ENCODE measurements around the gene IRAK4. TPM values are rescaled to one million over a fixed set of nuclear protein-coding genes. Genes with fewer than 3 reads are reported as not detected.

Gene IRAK4
- total RNA-seq, 2 experiments from 2014 or later = 17.3 to 28.9 TPM

GRCh38 chr12:43835264-43835655, 76.5 kb downstream of the IRAK4 start:
- Histone ChIP-seq H2AFZ (ENCODE audit: low read length) (peak overlapping the region; percentile 97), H3K36me3 (ENCODE audit: insufficient read depth, low read length) (no peaks in the 10 kb centered on the region), H3K79me2 (ENCODE audit: insufficient read depth, low read depth, low read length) (no peaks in the 10 kb centered on the region), H3K4me2 (ENCODE audit: low read length) (peak overlapping the region; percentile 74), H3K4me1 (ENCODE audit: insufficient read depth, low read length, poor library complexity, severe bottlenecking) (peaks cover 14% of the 10 kb centered on the region), H3K27ac (ENCODE audit: low read depth, low read length, poor library complexity, severe bottlenecking) (no peak overlapping the region), H3K9me3 (ENCODE audit: low read length) (no peaks in the 10 kb centered on the region), H3K4me3 (ENCODE audit: low read depth, low read length, poor library complexity, severe bottlenecking) (peak overlapping the region; percentile 83), H3K9me2 (ENCODE audit: insufficient read depth, low read length) (no peaks in the 10 kb centered on the region), H4K20me1 (ENCODE audit: insufficient read depth, low read length) (no peaks in the 10 kb centered on the region)
- intact Hi-C loops (cut with micrococcal nuclease; ENCODE audit: unreplicated experiment) = no loop called here
- no TSS peak for BruUV-seq (replicated peaks)
- POLR2A ChIA-PET = interaction anchor here (0.9 to 5.8 kb wide), 6 partner anchors 10 to 76 kb away, joined by 3 to 42 read pairs (median 4); partner anchors contain the start of genes IRAK4, PUS7L and TWF1
- TF ChIP-seq EZH2phosphoT487 (IDR thresholded peaks at IDR 0.05; ENCODE audit: borderline replicate concordance, low read depth, low read length) (no peak), CTCF (conservative IDR thresholded peaks at IDR 0.05; ENCODE audit: low read length) (no peak)
- peak; percentile 3 for DNase-seq (ENCODE audit: low spot score)
- CTCF ChIA-PET (ENCODE audit: unreplicated experiment) = interaction anchor here (0.5 to 0.6 kb wide), 2 partner anchors 35 to 59 kb away, joined by 3 to 4 read pairs; no protein-coding TSS in a partner anchor

GRCh38 chr12:43835656-43836474, 77.1 kb downstream of the IRAK4 start, which contains the start of gene TMEM117:
Gene TMEM117, plus strand, starts transcription at chr12:43836081.
- POLR2A ChIA-PET = interaction anchor here (1.3 to 5.8 kb wide), 5 partner anchors 17 to 77 kb away, joined by 3 to 42 read pairs (median 4); partner anchors contain the start of genes IRAK4, PUS7L and TWF1
- intact Hi-C loops (cut with micrococcal nuclease; ENCODE audit: unreplicated experiment) = loop anchor here (1.0 to 2.0 kb wide), 2 partner anchors 30 to 77 kb away; partner anchors contain the start of genes IRAK4, PUS7L and TWF1
- H3K4me3 ChIP-seq (ENCODE audit: low read depth, low read length, poor library complexity, severe bottlenecking) = peak within 1 kb of the TSS; percentile 83
- no peaks in the 10 kb centered on the region for H3K9me3 ChIP-seq (ENCODE audit: low read length)
- no peaks in the 10 kb centered on the region for H3K9me2 ChIP-seq (ENCODE audit: insufficient read depth, low read length)
- H3K79me2 ChIP-seq (ENCODE audit: insufficient read depth, low read depth, low read length) = no peaks in the 10 kb centered on the region
- peak; percentile 61 for DNase-seq (ENCODE audit: low spot score)
- peak within 1 kb of the TSS; percentile 97 for H2AFZ ChIP-seq (ENCODE audit: low read length)
- H3K36me3 ChIP-seq (ENCODE audit: insufficient read depth, low read length) = no peaks in the 10 kb centered on the region
- TF ChIP-seq EZH2phosphoT487 (IDR thresholded peaks at IDR 0.05; ENCODE audit: borderline replicate concordance, low read depth, low read length) (no peak), CTCF (conservative IDR thresholded peaks at IDR 0.05; ENCODE audit: low read length) (no peak)
- CTCF ChIA-PET (ENCODE audit: unreplicated experiment) = interaction anchor here (0.5 to 0.6 kb wide), 2 partner anchors 34 to 59 kb away, joined by 3 to 4 read pairs; no protein-coding TSS in a partner anchor
- BruUV-seq (replicated peaks) = no TSS peak
- peaks cover 14% of the 10 kb centered on the region for H3K4me1 ChIP-seq (ENCODE audit: insufficient read depth, low read length, poor library complexity, severe bottlenecking)
- peak within 1 kb of the TSS; percentile 74 for H3K4me2 ChIP-seq (ENCODE audit: low read length)
- peak within 1 kb of the TSS; percentile 28 for H3K27ac ChIP-seq (ENCODE audit: low read depth, low read length, poor library complexity, severe bottlenecking)
- H4K20me1 ChIP-seq (ENCODE audit: insufficient read depth, low read length) = no peaks in the 10 kb centered on the region

Measured in OCI-LY7 (cell line).